HepG2 (cell line): ENCODE measurements around the gene KLHL21. TPM values are rescaled to one million over a fixed set of nuclear protein-coding genes. Genes with fewer than 3 reads are reported as not detected.

Source experiments
- ARID5B ChIP-seq: IDR thresholded peaks from 2 replicates; pipeline ENCODE4 v1.4.0; 2020; ENCODE audit warnings: mild to moderate bottlenecking, missing genetic modification reagents
- ASH2L ChIP-seq: fragments of 300-600, 200-600 bp; sonication (generic); IDR thresholded peaks from 2 replicates; pipeline ENCODE4 v1.7.0; 2017; ENCODE audit warnings: low read depth, mild to moderate bottlenecking, moderate library complexity, mixed read lengths, low read length; ENCODE audit not compliant: insufficient read length
- CTCF ChIP-seq: sonication (generic); formaldehyde crosslinking; IDR thresholded peaks from 2 replicates; pipeline ENCODE4 v1.5.0; 2020; ENCODE audit warnings: mild to moderate bottlenecking, missing genetic modification reagents, moderate library complexity
- GTF3A ChIP-seq: sonication (generic); formaldehyde crosslinking; conservative IDR thresholded peaks from 2 replicates; pipeline ENCODE4 v1.4.0; 2020; ENCODE audit warnings: mild to moderate bottlenecking, missing genetic modification reagents
- KAT7 ChIP-seq: IDR thresholded peaks from 2 replicates; pipeline ENCODE4 v1.6.1; 2018; ENCODE audit warnings: borderline replicate concordance, missing compliant biosample characterization
- REPIN1 ChIP-seq: sonication (generic); formaldehyde crosslinking; IDR thresholded peaks from 2 replicates; pipeline ENCODE4 v1.8.0; 2022; ENCODE audit warnings: missing genetic modification reagents, low read depth, mild to moderate bottlenecking, borderline replicate concordance
- SPEN ChIP-seq: sonication (generic); formaldehyde crosslinking; IDR thresholded peaks from 2 replicates; pipeline ENCODE4 v1.5.1; 2020; ENCODE audit warnings: low read depth, mild to moderate bottlenecking, missing genetic modification reagents
- TFAP4 ChIP-seq: sonication (generic); IDR thresholded peaks from 2 replicates; pipeline ENCODE4 v1.6.1; 2016; ENCODE audit warnings: low read depth, borderline replicate concordance
- ZFP62 ChIP-seq: sonication (generic); formaldehyde crosslinking; IDR thresholded peaks from 2 replicates; pipeline ENCODE4 v1.4.0; 2020; ENCODE audit warnings: missing genetic modification reagents
- ZFP90 ChIP-seq: sonication (generic); formaldehyde crosslinking; IDR thresholded peaks from 2 replicates; pipeline ENCODE4 v1.8.0; 2022; ENCODE audit warnings: missing genetic modification reagents, mild to moderate bottlenecking, inconsistent platforms, borderline replicate concordance
- ZFP91 ChIP-seq: sonication (generic); formaldehyde crosslinking; IDR thresholded peaks from 2 replicates; pipeline ENCODE4 v1.9.0; 2022; ENCODE audit warnings: missing genetic modification reagents, mild to moderate bottlenecking, borderline replicate concordance
- ZNF33B ChIP-seq: sonication (generic); formaldehyde crosslinking; IDR thresholded peaks from 2 replicates; pipeline ENCODE4 v1.5.1; 2020; ENCODE audit warnings: mild to moderate bottlenecking, missing genetic modification reagents
- ZNF451 ChIP-seq: sonication (generic); formaldehyde crosslinking; IDR thresholded peaks from 2 replicates; pipeline ENCODE4 v1.5.0; 2020; ENCODE audit warnings: mild to moderate bottlenecking, missing genetic modification reagents
- ZNF530 ChIP-seq: sonication (generic); formaldehyde crosslinking; IDR thresholded peaks from 2 replicates; pipeline ENCODE4 v1.5.0; 2020; ENCODE audit warnings: low read depth, mild to moderate bottlenecking, missing genetic modification reagents
- ZNF580 ChIP-seq: IDR thresholded peaks from 2 replicates; pipeline ENCODE4 v1.6.1; 2016; ENCODE audit warnings: low read depth, borderline replicate concordance
- ZNF639 ChIP-seq: conservative IDR thresholded peaks from 2 replicates; pipeline ENCODE4 v1.6.1; 2018; ENCODE audit warnings: missing genetic modification reagents
- polyA plus RNA-seq, 8 experiments: library from polyadenylated mRNA; depleted of rRNA in 3 of 8; stranded (reverse) in 7 of 8; unstranded in 1 of 8; fragments of >200 nt; fragmentation: Illumina TruSeq in 4 of 8; extraction: Trizol in 4 of 8; gene quantifications; 2 replicates each; pipeline versions ENCODE4 v1.2.1 to v1.2.3, GENCODE V29; 2011 to 2016; ENCODE audit warnings: low read depth in 4 of 8, missing spikeins in 1 of 8, mixed read lengths in 1 of 8; ENCODE audit not compliant: insufficient read depth in 1 of 8
- total RNA-seq, 5 experiments: library from RNA; depleted of rRNA; stranded (reverse); fragments of >200 nt; fragmentation: Illumina TruSeq; extraction: Trizol; gene quantifications; 2 replicates each; pipeline ENCODE4 v1.2.3, GENCODE V29; 2016; ENCODE audit warnings: low read depth in 1 of 5

Gene KLHL21
- total and polyA plus RNA-seq, 2 of the 13 experiments (the other 11 are each of a cell fraction or from before 2014, with no cell fraction given) = 14.8 to 25.0 TPM

GRCh38 chr1:6580119-6580592 is 22.5 kb downstream of the KLHL21 start (continued):
- 0 out of 2 replicates have a peak, but pooled peaks have one; percentile 41 for TF ChIP-seq ZFP91
- TF ChIP-seq ZNF33B (CRISPR knock-in tag) = peak; percentile 7; the same call in 1 of the 2 replicates
- TF ChIP-seq KAT7 (CRISPR knock-in tag) = peak; percentile 66
- peak; percentile 6; the same call in 1 of the 2 replicates for TF ChIP-seq REPIN1
- 0 out of 2 replicates have a peak, but pooled peaks have one; percentile 35 for TF ChIP-seq ZNF530 (CRISPR knock-in tag)
- TF ChIP-seq CTCF (CRISPR knock-in tag) = no peak
- TF ChIP-seq TFAP4 = peak; percentile 0; the same call in 1 of the 2 replicates
- TF ChIP-seq ZNF639 (CRISPR knock-in tag) = no peak
- no peak for TF ChIP-seq GTF3A (CRISPR knock-in tag)
- TF ChIP-seq ZFP62 (CRISPR knock-in tag) = no peak
- no peak for TF ChIP-seq ZNF580 (CRISPR knock-in tag)
- TF ChIP-seq ARID5B (CRISPR knock-in tag) = no peak; the same call in 1 of the 2 replicates
- TF ChIP-seq ZFP90 (CRISPR knock-in tag) = 0 out of 2 replicates have a peak, but pooled peaks have one; percentile 3
- 0 out of 2 replicates have a peak, but pooled peaks have one; percentile 2 for TF ChIP-seq SPEN (CRISPR knock-in tag)
- TF ChIP-seq ASH2L = peak; percentile 1
- TF ChIP-seq ZNF451 (CRISPR knock-in tag) = no peak
